Loucy (cell line): Measurements from ENCODE around the gene ILK.

ENCODE experiments used
- H2AFZ ChIP-seq: fragments of 200-600 bp; sonication (generic); 2 replicates; pipeline ENCODE4 v1.6.0; 2016; ENCODE audit warnings: antibody characterized with exemption, mild to moderate bottlenecking, low read length, moderate library complexity
- H3F3A ChIP-seq: fragments of 200-600 bp; 2 replicates; pipeline ENCODE4 v1.6.0; 2016; ENCODE audit warnings: antibody characterized with exemption, low read depth, mild to moderate bottlenecking
- H3K27me3 ChIP-seq: fragments of 200-600 bp; sonication (generic); 2 replicates; pipeline ENCODE4 v1.6.1; 2014; ENCODE audit warnings: low read length, mild to moderate bottlenecking; ENCODE audit not compliant: insufficient read depth, poor library complexity, severe bottlenecking
- H3K36me3 ChIP-seq: fragments of 200-600 bp; sonication (generic); 2 replicates; pipeline ENCODE4 v1.6.1; 2016; ENCODE audit warnings: low read length; ENCODE audit not compliant: insufficient read depth
- H3K4me1 ChIP-seq: fragments of 200-600 bp; sonication (generic); 2 replicates; pipeline ENCODE4 v1.5.1; 2014; ENCODE audit warnings: low read length, mild to moderate bottlenecking; ENCODE audit not compliant: insufficient read depth, poor library complexity, severe bottlenecking
- H3K4me2 ChIP-seq: fragments of 200-600 bp; sonication (generic); 2 replicates; pipeline ENCODE4 v1.6.0; 2014; ENCODE audit warnings: antibody characterized with exemption, low read length, low read depth, mild to moderate bottlenecking; ENCODE audit not compliant: poor library complexity, severe bottlenecking
- H3K4me3 ChIP-seq: fragments of 200-600 bp; sonication (generic); 2 replicates; pipeline ENCODE4 v1.5.1; 2014; ENCODE audit warnings: low read length, mild to moderate bottlenecking, mixed read lengths; ENCODE audit not compliant: poor library complexity, severe bottlenecking
- H3K79me2 ChIP-seq: fragments of 200-600 bp; sonication (generic); 2 replicates; pipeline ENCODE4 v1.6.1; 2014; ENCODE audit warnings: low read length; ENCODE audit not compliant: insufficient read depth
- H3K9ac ChIP-seq: fragments of 200-600 bp; sonication (generic); 2 replicates; pipeline ENCODE4 v1.6.0; 2014; ENCODE audit warnings: mild to moderate bottlenecking, low read depth, low read length, moderate library complexity; ENCODE audit not compliant: poor library complexity, severe bottlenecking
- H3K9me2 ChIP-seq: fragments of 200-600 bp; sonication (generic); replicated peaks from 2 replicates; pipeline ENCODE4 v1.6.1; 2016; ENCODE audit warnings: low read depth, low read length, mixed read lengths
- H3K9me3 ChIP-seq: fragments of 200-600 bp; sonication (generic); 2 replicates; pipeline ENCODE4 v1.6.1; 2014; ENCODE audit warnings: mild to moderate bottlenecking, antibody characterized with exemption, low read length, low read depth; ENCODE audit not compliant: insufficient read depth
- H4K20me1 ChIP-seq: fragments of 200-600 bp; sonication (generic); 2 replicates; pipeline ENCODE4 v1.6.0; 2014; ENCODE audit warnings: antibody characterized with exemption, low read length, mild to moderate bottlenecking; ENCODE audit not compliant: insufficient read depth, poor library complexity, severe bottlenecking
- CTCF ChIP-seq: fragments of 200-600 bp; sonication (generic); conservative IDR thresholded peaks from 2 replicates; pipeline ENCODE4 v1.5.1; 2014; ENCODE audit warnings: mild to moderate bottlenecking, antibody characterized with exemption, low read length
- EZH2phosphoT487 ChIP-seq: fragments of 200-600 bp; IDR thresholded peaks from 2 replicates; pipeline ENCODE4 v1.6.1; 2018; ENCODE audit warnings: antibody characterized with exemption, mild to moderate bottlenecking, moderate library complexity, borderline replicate concordance

The ILK gene

GRCh38 chr11:6621711-6622211 is 18.2 kb downstream of the ILK start:
- Histone ChIP-seq H3K9me2 (no peaks in the 10 kb centered on the region), H3K4me2 (no peak overlapping the region), H3K27me3 (no peaks in the 10 kb centered on the region), H3K36me3 (no peaks in the 10 kb centered on the region), H3K9ac (no peak overlapping the region), H3K79me2 (peaks cover 6% of the 10 kb centered on the region; the same call in 1 of the 2 replicates), H4K20me1 (no peaks in the 10 kb centered on the region), H2AFZ (no peak overlapping the region), H3F3A (no peaks in the 10 kb centered on the region), H3K4me3 (no peak overlapping the region), H3K9me3 (no peaks in the 10 kb centered on the region), H3K4me1 (peaks cover 18% of the 10 kb centered on the region)
- TF ChIP-seq EZH2phosphoT487, result no peak
- no peak for TF ChIP-seq CTCF

GRCh38 chr11:6622261-6623171 is 18.9 kb downstream of the ILK start:
- TF ChIP-seq EZH2phosphoT487 (no peak), CTCF (no peak)
- Histone ChIP-seq H3K4me2 (no peak overlapping the region), H2AFZ (no peak overlapping the region), H3K79me2 (peaks cover 6% of the 10 kb centered on the region; the same call in 1 of the 2 replicates), H3K4me3 (no peak overlapping the region), H3K27me3 (no peaks in the 10 kb centered on the region), H3K9ac (no peak overlapping the region), H3K9me3 (no peaks in the 10 kb centered on the region), H3K4me1 (peaks cover 19% of the 10 kb centered on the region), H3K9me2 (no peaks in the 10 kb centered on the region), H3F3A (no peaks in the 10 kb centered on the region), H4K20me1 (no peaks in the 10 kb centered on the region), H3K36me3 (no peaks in the 10 kb centered on the region)

GRCh38 chr11:6623391-6624363 is 20.1 kb downstream of the ILK start:
- Histone ChIP-seq H3K9me3 (no peaks in the 10 kb centered on the region), H3K9ac (no peak overlapping the region), H4K20me1 (no peaks in the 10 kb centered on the region), H3K9me2 (no peaks in the 10 kb centered on the region), H3K4me2 (no peak overlapping the region), H3F3A (no peaks in the 10 kb centered on the region), H3K27me3 (no peaks in the 10 kb centered on the region), H3K79me2 (peaks cover 3% of the 10 kb centered on the region; the same call in 1 of the 2 replicates), H3K4me1 (peaks cover 12% of the 10 kb centered on the region), H3K4me3 (no peak overlapping the region), H3K36me3 (no peaks in the 10 kb centered on the region), H2AFZ (no peak overlapping the region)
- TF ChIP-seq CTCF (no peak), EZH2phosphoT487 (no peak)
